Middle frontal gyrus (tissue), 1 donor: ENCODE results near the gene AHCTF1.
A peak's percentile ranks its signal among the peaks of the same experiment; 100 is the strongest.

Source experiments
- DNase-seq: peaks from one replicate; pipeline ENCODE4 v3.0.0-alpha.2; 2015; ENCODE audit warnings: low spot score; ENCODE audit errors: extremely low spot score

The AHCTF1 gene

GRCh38 chr1:246931549-246932365 is at the start of gene AHCTF1:
Gene AHCTF1, minus strand, starts transcription at chr1:246931948. Its CDS starts 13,578 bp downstream, at chr1:246918370.
- peak; percentile 97 for DNase-seq

GRCh38 chr1:246978785-246979184 is 47.0 kb upstream of the AHCTF1 start:
- no peak for DNase-seq

- no peak for DNase-seq
These were observed 46.5 kb upstream of the AHCTF1 start for GRCh38 chr1:246978281-246978680.

GRCh38 chr1:246971969-246972368 is 40.2 kb upstream of the AHCTF1 start:
- DNase-seq: no peak

- DNase-seq: no peak
These were observed 39.5 kb upstream of the AHCTF1 start for GRCh38 chr1:246971090-246971721.

- no peak for DNase-seq
These were observed 37.9 kb upstream of the AHCTF1 start for GRCh38 chr1:246969621-246970020.

- DNase-seq: no peak
These were observed 34.8 kb upstream of the AHCTF1 start for GRCh38 chr1:246966502-246966901.

- no peak for DNase-seq
These were observed 28.4 kb upstream of the AHCTF1 start for GRCh38 chr1:246959944-246960693.

- DNase-seq: no peak
These were observed 22.4 kb upstream of the AHCTF1 start for GRCh38 chr1:246954126-246954525.

GRCh38 chr1:246951413-246951812 is 19.7 kb upstream of the AHCTF1 start:
- no peak for DNase-seq

GRCh38 chr1:246949956-246950355 is 18.2 kb upstream of the AHCTF1 start:
- DNase-seq: no peak

- no peak for DNase-seq
These were observed 15.5 kb upstream of the AHCTF1 start for GRCh38 chr1:246947255-246947654.

- DNase-seq: no peak
These were observed 14.6 kb upstream of the AHCTF1 start for GRCh38 chr1:246946366-246946765.

GRCh38 chr1:246934765-246935164 is 3.0 kb upstream of the AHCTF1 start:
- peak; percentile 59 for DNase-seq

- no peak for DNase-seq
These were observed 2.1 kb upstream of the AHCTF1 start for GRCh38 chr1:246933893-246934292.

GRCh38 chr1:246932366-246932700 is 585 bp upstream of the AHCTF1 start:
- no peak for DNase-seq

- DNase-seq: no peak
These were observed 759 bp downstream of the AHCTF1 start for GRCh38 chr1:246930830-246931548.

- no peak for DNase-seq
These were observed 5.6 kb downstream of the AHCTF1 start for GRCh38 chr1:246925997-246926626.

GRCh38 chr1:246923900-246924299 is 7.8 kb downstream of the AHCTF1 start:
- no peak for DNase-seq

- DNase-seq: no peak
These were observed 8.3 kb downstream of the AHCTF1 start for GRCh38 chr1:246923482-246923881.

GRCh38 chr1:246921481-246921880 is 10.3 kb downstream of the AHCTF1 start:
- DNase-seq: no peak
